ENCODE data around the gene PIWIL4. TPM values are rescaled to one million over a fixed set of nuclear protein-coding genes. Genes with fewer than 3 reads are reported as not detected.

Gene PIWIL4
- total RNA-seq, 1 experiment from 2014 or later, result not detected

GRCh38 chr11:94632356-94632755 lies 65.2 kb downstream of the PIWIL4 start:
- Mint-ChIP-seq H3K9me3 (peaks cover 11 to 13% of the 10 kb centered on the region in 2 experiments), H3K4me1 (peaks cover 5 to 6% of the 10 kb centered on the region in 2 experiments; a peak in 3 of 4 replicates), H3K36me3 (ENCODE audit: insufficient read depth in 1 of 3, low read depth in 3 of 3) (peaks cover 4 to 11% (median 4%) of the 10 kb centered on the region in 3 experiments; a peak in 5 of 7 replicates), H3K4me3 (no peak overlapping the region), H3K27me3 (ENCODE audit: low read depth) (no peaks in the 10 kb centered on the region), H3K27ac (no peak overlapping the region)
- no peak overlapping the region for H4K8ac ChIP-seq (replicated peaks; ENCODE audit: insufficient read length, low read depth, low read length)
- no peaks in the 10 kb centered on the region for H3K79me2 ChIP-seq (ENCODE audit: insufficient read depth, low read length)
- WGBS (ENCODE audit: extremely low coverage, insufficient read length, low lambda C conversion rate), result no CpG with 5 or more reads among the region's 2 CpGs
- H2AFZ ChIP-seq (ENCODE audit: low read length), result no peak overlapping the region
- H3K18ac ChIP-seq (ENCODE audit: insufficient read length, low read depth, low read length), result no peak overlapping the region
- H2BK5ac ChIP-seq (ENCODE audit: insufficient read length, low read length), result no peak overlapping the region
- H2BK20ac ChIP-seq (ENCODE audit: low read depth, low read length, poor library complexity, severe bottlenecking), result no peak overlapping the region
- peaks cover 2% of the 10 kb centered on the region; the same call in 1 of the 2 replicates for H3K4me1 ChIP-seq (ENCODE audit: insufficient read depth, low read length)
- H2AK5ac ChIP-seq (ENCODE audit: insufficient read length, low read length), result no peak overlapping the region
- no peak overlapping the region for H3K27ac ChIP-seq (ENCODE audit: insufficient read length, low read depth, low read length)
- H3K4me2 ChIP-seq (ENCODE audit: insufficient read depth, insufficient read length, low read length), result no peak overlapping the region
- no peaks in the 10 kb centered on the region for H3K79me1 ChIP-seq (ENCODE audit: insufficient read depth, low read depth, low read length, poor library complexity, severe bottlenecking)
- H2BK12ac ChIP-seq (ENCODE audit: insufficient read length, low read depth, low read length), result no peak overlapping the region
- no peak overlapping the region for H3K14ac ChIP-seq (ENCODE audit: insufficient read depth, low read length)
- H2BK120ac ChIP-seq (ENCODE audit: low read depth, low read length, poor library complexity, severe bottlenecking), result no peak overlapping the region
- H4K5ac ChIP-seq (ENCODE audit: insufficient read length, low read depth, low read length), result no peak overlapping the region
- no peak overlapping the region for H4K91ac ChIP-seq (ENCODE audit: insufficient read length, low read depth, low read length)
- H4K20me1 ChIP-seq (ENCODE audit: control insufficient read depth, insufficient read depth, insufficient read length), result no peaks in the 10 kb centered on the region
- H3K27me3 ChIP-seq (ENCODE audit: insufficient read depth, low read length), result no peaks in the 10 kb centered on the region
- no peaks in the 10 kb centered on the region for H3K23me2 ChIP-seq (ENCODE audit: insufficient read length, low read depth, low read length, poor library complexity, severe bottlenecking)
- peaks cover 4% of the 10 kb centered on the region for H3K9me3 ChIP-seq (ENCODE audit: control insufficient read depth, low read depth, low read length)
- DNase-seq, result no peak
- H3K23ac ChIP-seq (ENCODE audit: insufficient read length, low read depth, low read length), result no peak overlapping the region
- H3K56ac ChIP-seq (ENCODE audit: insufficient read length, low read depth, low read length), result no peak overlapping the region
- TF ChIP-seq, protein P1, sequence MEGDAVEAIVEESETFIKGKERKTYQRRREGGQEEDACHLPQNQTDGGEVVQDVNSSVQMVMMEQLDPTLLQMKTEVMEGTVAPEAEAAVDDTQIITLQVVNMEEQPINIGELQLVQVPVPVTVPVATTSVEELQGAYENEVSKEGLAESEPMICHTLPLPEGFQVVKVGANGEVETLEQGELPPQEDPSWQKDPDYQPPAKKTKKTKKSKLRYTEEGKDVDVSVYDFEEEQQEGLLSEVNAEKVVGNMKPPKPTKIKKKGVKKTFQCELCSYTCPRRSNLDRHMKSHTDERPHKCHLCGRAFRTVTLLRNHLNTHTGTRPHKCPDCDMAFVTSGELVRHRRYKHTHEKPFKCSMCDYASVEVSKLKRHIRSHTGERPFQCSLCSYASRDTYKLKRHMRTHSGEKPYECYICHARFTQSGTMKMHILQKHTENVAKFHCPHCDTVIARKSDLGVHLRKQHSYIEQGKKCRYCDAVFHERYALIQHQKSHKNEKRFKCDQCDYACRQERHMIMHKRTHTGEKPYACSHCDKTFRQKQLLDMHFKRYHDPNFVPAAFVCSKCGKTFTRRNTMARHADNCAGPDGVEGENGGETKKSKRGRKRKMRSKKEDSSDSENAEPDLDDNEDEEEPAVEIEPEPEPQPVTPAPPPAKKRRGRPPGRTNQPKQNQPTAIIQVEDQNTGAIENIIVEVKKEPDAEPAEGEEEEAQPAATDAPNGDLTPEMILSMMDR (conservative IDR thresholded peaks at IDR 0.05), result no peak
- H3K4ac ChIP-seq (ENCODE audit: low read depth, low read length), result no peak overlapping the region
- H3K9ac ChIP-seq (ENCODE audit: extremely low read depth, insufficient read length, low read length), result no peak overlapping the region
- H3T11ph ChIP-seq (ENCODE audit: low read length), result no peak overlapping the region
- no peak overlapping the region for H2BK15ac ChIP-seq (ENCODE audit: low read depth, low read length)
